Measurements from ENCODE around the gene SAMD14.

The SAMD14 gene

DNA sequence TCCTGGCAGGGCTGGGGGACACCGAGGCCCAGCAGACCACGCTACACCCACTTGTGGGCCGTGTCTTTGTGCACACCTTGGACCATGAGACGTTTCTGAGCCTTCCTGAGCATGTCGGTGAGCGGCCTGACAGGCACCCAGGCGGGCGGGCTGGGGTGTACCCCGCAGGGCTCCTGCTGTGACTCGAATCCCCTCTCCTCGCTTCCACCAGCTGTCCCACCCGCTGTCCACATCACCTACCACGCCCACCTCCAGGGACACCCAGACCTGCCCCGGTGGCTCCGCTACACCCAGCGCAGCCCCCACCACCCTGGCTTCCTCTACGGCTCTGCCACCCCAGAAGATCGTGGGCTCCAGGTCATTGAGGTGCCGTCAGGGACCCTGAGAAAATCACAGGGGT, 37.4 kb upstream of the SAMD14 start:
- H3K36me3 ChIP-seq (ENCODE audit: control insufficient read depth in 1 of 2, insufficient read depth in 2 of 2, low read depth in 1 of 2, low read length in 2 of 2) = peaks cover 0 to 4% of the 10 kb centered on the region in 2 experiments
- H3K4ac ChIP-seq (ENCODE audit: low read depth in 1 of 2, low read length in 2 of 2) = no peak overlapping the region
- H3K9me3 ChIP-seq (ENCODE audit: control insufficient read depth, low read length) = no peaks in the 10 kb centered on the region
- H2AK5ac ChIP-seq (ENCODE audit: low read length, severe bottlenecking) = no peak overlapping the region
- DNase-seq = no peak
- H3K4me1 ChIP-seq (ENCODE audit: control insufficient read depth, insufficient read depth, low read depth, low read length) = peaks cover 15% of the 10 kb centered on the region
- no peak overlapping the region for H4K91ac ChIP-seq (ENCODE audit: low read length)
- no peak overlapping the region for H3K4me2 ChIP-seq (ENCODE audit: low read length, poor library complexity, severe bottlenecking)
- peaks cover 3% of the 10 kb centered on the region for H3K79me1 ChIP-seq (replicated peaks; ENCODE audit: low read length, poor library complexity, severe bottlenecking)
- peak overlapping the region; percentile 68 for H2BK15ac ChIP-seq (ENCODE audit: low read depth, poor library complexity, severe bottlenecking)
- 91% methylated on average over 18 of the region's 19 CpGs for WGBS
- H3K14ac ChIP-seq (ENCODE audit: low read length in 2 of 2) = no peak overlapping the region
- H2BK12ac ChIP-seq (ENCODE audit: low read length in 2 of 2) = no peak overlapping the region
- H2AFZ ChIP-seq (ENCODE audit: low read depth, low read length) = no peak overlapping the region
- H3K27me3 ChIP-seq (ENCODE audit: control insufficient read depth in 1 of 2, insufficient read depth in 1 of 2, low read length in 2 of 2) = no peaks in the 10 kb centered on the region
- no peak overlapping the region for H2BK120ac ChIP-seq (ENCODE audit: low read depth, low read length)
- H3K4me3 ChIP-seq (ENCODE audit: insufficient read depth in 1 of 2, low read depth in 1 of 2, low read length in 2 of 2) = no peak overlapping the region
- H3K18ac ChIP-seq (ENCODE audit: low read depth in 1 of 2, low read length in 2 of 2) = no peak overlapping the region
- no peak overlapping the region for H2BK5ac ChIP-seq (ENCODE audit: low read depth, low read length, poor library complexity, severe bottlenecking)
- H3K9ac ChIP-seq (ENCODE audit: low read length) = no peak overlapping the region
- H3K23ac ChIP-seq (ENCODE audit: low read length in 2 of 2) = no peak overlapping the region
- H3K27ac ChIP-seq (ENCODE audit: low read length, poor library complexity, severe bottlenecking) = no peak overlapping the region
- no peak overlapping the region for H4K8ac ChIP-seq (ENCODE audit: low read length)

DNA sequence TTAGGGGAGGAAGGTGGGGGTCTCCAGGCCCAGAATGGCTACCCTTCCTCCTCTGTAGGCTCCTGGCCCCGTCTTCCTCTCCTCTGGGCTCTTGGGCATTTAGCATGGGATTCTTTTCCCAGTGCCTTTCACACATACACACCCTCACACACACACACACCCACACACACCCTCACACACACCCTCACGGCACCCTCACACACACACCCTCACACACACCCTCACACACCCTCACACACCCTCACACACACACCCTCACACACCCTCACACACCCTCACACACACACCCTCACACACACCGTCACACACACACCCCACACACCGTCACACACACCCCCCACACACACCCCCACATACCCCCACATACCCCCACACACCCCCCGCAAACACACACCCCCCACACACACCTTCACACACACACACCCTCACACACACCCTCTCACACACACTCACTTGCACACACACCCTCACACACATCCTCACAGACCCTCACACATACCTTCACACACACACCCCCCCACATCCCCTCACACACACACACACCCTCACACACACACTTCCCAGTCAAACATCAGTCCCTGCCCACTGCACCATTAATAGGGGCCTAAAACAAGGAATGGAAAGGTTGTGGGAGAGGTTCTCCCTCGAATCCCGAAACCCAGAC, 36.7 kb upstream of the SAMD14 start:
- Histone ChIP-seq H2BK15ac (ENCODE audit: low read depth, poor library complexity, severe bottlenecking) (peak overlapping the region; percentile 7), H3K4me2 (ENCODE audit: low read length, poor library complexity, severe bottlenecking) (no peak overlapping the region), H2BK5ac (ENCODE audit: low read depth, low read length, poor library complexity, severe bottlenecking) (no peak overlapping the region), H4K8ac (ENCODE audit: low read length) (no peak overlapping the region), H3K79me1 (replicated peaks; ENCODE audit: low read length, poor library complexity, severe bottlenecking) (no peaks in the 10 kb centered on the region), H2BK120ac (ENCODE audit: low read depth, low read length) (no peak overlapping the region), H2AK5ac (ENCODE audit: low read length, severe bottlenecking) (no peak overlapping the region), H2BK12ac (ENCODE audit: low read length in 2 of 2) (peak overlapping the region in 1 of 2 experiments; percentile 49), H3K36me3 (ENCODE audit: control insufficient read depth in 1 of 2, insufficient read depth in 2 of 2, low read depth in 1 of 2, low read length in 2 of 2) (no peaks in the 10 kb centered on the region), H3K27me3 (ENCODE audit: control insufficient read depth in 1 of 2, insufficient read depth in 1 of 2, low read length in 2 of 2) (no peaks in the 10 kb centered on the region), H3K4me3 (ENCODE audit: insufficient read depth in 1 of 2, low read depth in 1 of 2, low read length in 2 of 2) (peak overlapping the region in 1 of 2 experiments; percentile 38), H3K27ac (ENCODE audit: low read length, poor library complexity, severe bottlenecking) (no peak overlapping the region), H3K9me3 (ENCODE audit: control insufficient read depth, low read length) (no peaks in the 10 kb centered on the region), H3K9ac (ENCODE audit: low read length) (peak overlapping the region; percentile 76), H3K4ac (ENCODE audit: low read depth in 1 of 2, low read length in 2 of 2) (no peak overlapping the region), H4K91ac (ENCODE audit: low read length) (no peak overlapping the region), H2AFZ (ENCODE audit: low read depth, low read length) (no peak overlapping the region), H3K23ac (ENCODE audit: low read length in 2 of 2) (no peak overlapping the region), H3K4me1 (ENCODE audit: control insufficient read depth, insufficient read depth, low read depth, low read length) (peaks cover 13% of the 10 kb centered on the region), H3K14ac (ENCODE audit: low read length in 2 of 2) (no peak overlapping the region), H3K18ac (ENCODE audit: low read depth in 1 of 2, low read length in 2 of 2) (peak overlapping the region in 1 of 2 experiments; percentile 8)
- WGBS = 84% methylated on average over 6 of the region's 7 CpGs
- no peak for DNase-seq

DNA sequence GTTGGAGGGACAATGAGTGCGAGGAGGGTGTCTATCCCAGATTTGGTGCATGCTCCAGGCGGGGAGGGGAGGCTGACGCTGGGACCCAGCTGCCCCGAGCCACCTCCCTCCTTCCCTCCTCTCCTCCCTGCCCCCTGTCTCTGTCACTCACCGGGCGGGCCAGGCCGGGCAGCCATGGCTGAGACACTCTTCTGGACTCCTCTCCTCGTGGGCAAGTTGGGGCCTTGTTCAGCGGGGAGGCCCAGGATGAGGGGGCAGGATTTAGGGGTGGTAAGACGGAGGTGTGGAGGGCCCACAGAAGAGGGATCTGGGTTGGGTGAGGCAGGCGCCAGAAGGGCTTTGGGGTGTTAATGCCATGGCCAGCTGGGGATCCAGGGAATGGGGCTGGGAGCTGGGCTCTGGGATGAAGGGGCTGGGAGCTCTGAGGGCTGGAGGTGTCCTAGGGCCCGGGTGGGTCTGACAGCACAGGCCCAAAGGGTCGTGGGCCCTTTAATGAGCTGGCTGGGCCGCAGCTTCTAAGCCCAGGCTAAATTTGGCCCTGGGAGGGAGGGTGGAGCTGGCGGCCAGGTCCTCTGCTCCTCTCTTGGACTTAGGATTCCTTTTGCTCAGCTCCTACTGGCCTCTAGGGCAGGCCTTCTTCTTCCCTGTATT, 36.0 kb upstream of the SAMD14 start, which contains the start of gene SGCA:
Gene SGCA (plus strand): TSS at position 139 of the 651 bp plus-strand sequence. CDS start 36 bp downstream, at position 175.
- 66% methylated on average over 12 of the region's 15 CpGs for WGBS
- Histone ChIP-seq H2BK120ac (ENCODE audit: low read depth, low read length) (no peak within 1 kb of the TSS), H3K9me3 (ENCODE audit: control insufficient read depth, low read length) (no peaks in the 10 kb centered on the region), H4K8ac (ENCODE audit: low read length) (no peak within 1 kb of the TSS), H2BK15ac (ENCODE audit: low read depth, poor library complexity, severe bottlenecking) (peak within 1 kb of the TSS; percentile 56), H3K4ac (ENCODE audit: low read depth in 1 of 2, low read length in 2 of 2) (peak within 1 kb of the TSS in 1 of 2 experiments; percentile 8), H2BK12ac (ENCODE audit: low read length in 2 of 2) (peak within 1 kb of the TSS in 1 of 2 experiments; percentile 58), H3K14ac (ENCODE audit: low read length in 2 of 2) (no peak within 1 kb of the TSS), H3K27me3 (ENCODE audit: control insufficient read depth in 1 of 2, insufficient read depth in 1 of 2, low read length in 2 of 2) (no peaks in the 10 kb centered on the region), H2AK5ac (ENCODE audit: low read length, severe bottlenecking) (peak within 1 kb of the TSS; percentile 19), H3K4me2 (ENCODE audit: low read length, poor library complexity, severe bottlenecking) (no peak within 1 kb of the TSS), H2BK5ac (ENCODE audit: low read depth, low read length, poor library complexity, severe bottlenecking) (no peak within 1 kb of the TSS), H4K91ac (ENCODE audit: low read length) (peak within 1 kb of the TSS; percentile 41), H3K79me1 (replicated peaks; ENCODE audit: low read length, poor library complexity, severe bottlenecking) (no peaks in the 10 kb centered on the region), H2AFZ (ENCODE audit: low read depth, low read length) (no peak within 1 kb of the TSS), H3K9ac (ENCODE audit: low read length) (peak within 1 kb of the TSS; percentile 76), H3K18ac (ENCODE audit: low read depth in 1 of 2, low read length in 2 of 2) (peak within 1 kb of the TSS in 1 of 2 experiments; percentile 8), H3K36me3 (ENCODE audit: control insufficient read depth in 1 of 2, insufficient read depth in 2 of 2, low read depth in 1 of 2, low read length in 2 of 2) (no peaks in the 10 kb centered on the region), H3K27ac (ENCODE audit: low read length, poor library complexity, severe bottlenecking) (no peak within 1 kb of the TSS), H3K4me3 (ENCODE audit: insufficient read depth in 1 of 2, low read depth in 1 of 2, low read length in 2 of 2) (peak within 1 kb of the TSS; percentile 27 to 38), H3K23ac (ENCODE audit: low read length in 2 of 2) (no peak within 1 kb of the TSS), H3K4me1 (ENCODE audit: control insufficient read depth, insufficient read depth, low read depth, low read length) (peaks cover 13% of the 10 kb centered on the region)
- no peak for DNase-seq

DNA sequence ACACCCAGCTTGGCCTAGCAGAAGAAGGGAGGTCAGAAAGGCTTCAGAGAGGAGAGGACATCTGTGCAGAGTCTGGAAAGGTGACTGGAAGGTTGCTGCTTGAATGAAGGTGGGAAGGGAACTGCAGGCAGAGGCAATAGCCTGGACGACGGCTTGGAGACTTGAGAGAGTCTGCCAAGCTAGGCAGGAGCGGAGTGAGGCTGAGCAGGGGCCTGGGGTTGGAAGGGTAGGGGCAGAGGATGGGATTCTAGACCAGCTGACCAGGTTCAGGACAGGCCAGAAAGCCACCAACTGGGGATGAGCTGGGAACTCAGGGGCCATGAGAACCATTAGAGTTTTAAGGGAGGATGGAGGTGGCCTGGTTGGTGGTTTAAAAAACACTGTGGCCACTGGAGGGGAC, 35.5 kb upstream of the SAMD14 start:
- no peak overlapping the region for H3K4me2 ChIP-seq (ENCODE audit: low read length, poor library complexity, severe bottlenecking)
- H3K18ac ChIP-seq (ENCODE audit: low read depth in 1 of 2, low read length in 2 of 2) = no peak overlapping the region
- peak overlapping the region; percentile 76 for H3K9ac ChIP-seq (ENCODE audit: low read length)
- no peak overlapping the region for H2BK15ac ChIP-seq (ENCODE audit: low read depth, poor library complexity, severe bottlenecking)
- no peak for DNase-seq
- peak overlapping the region; percentile 21 for H4K91ac ChIP-seq (ENCODE audit: low read length)
- H2BK12ac ChIP-seq (ENCODE audit: low read length in 2 of 2) = peak overlapping the region in 1 of 2 experiments; percentile 37
- no peak overlapping the region for H4K8ac ChIP-seq (ENCODE audit: low read length)
- no peak overlapping the region for H2BK120ac ChIP-seq (ENCODE audit: low read depth, low read length)
- H3K14ac ChIP-seq (ENCODE audit: low read length in 2 of 2) = no peak overlapping the region
- no peaks in the 10 kb centered on the region for H3K27me3 ChIP-seq (ENCODE audit: control insufficient read depth in 1 of 2, insufficient read depth in 1 of 2, low read length in 2 of 2)
- no peaks in the 10 kb centered on the region for H3K9me3 ChIP-seq (ENCODE audit: control insufficient read depth, low read length)
- H3K23ac ChIP-seq (ENCODE audit: low read length in 2 of 2) = no peak overlapping the region
- H2BK5ac ChIP-seq (ENCODE audit: low read depth, low read length, poor library complexity, severe bottlenecking) = no peak overlapping the region
- H3K4ac ChIP-seq (ENCODE audit: low read depth in 1 of 2, low read length in 2 of 2) = peak overlapping the region in 1 of 2 experiments; percentile 8
- H2AK5ac ChIP-seq (ENCODE audit: low read length, severe bottlenecking) = peak overlapping the region; percentile 19
- H3K79me1 ChIP-seq (replicated peaks; ENCODE audit: low read length, poor library complexity, severe bottlenecking) = no peaks in the 10 kb centered on the region
- H3K4me3 ChIP-seq (ENCODE audit: insufficient read depth in 1 of 2, low read depth in 1 of 2, low read length in 2 of 2) = peak overlapping the region in 1 of 2 experiments; percentile 27
- WGBS = 84% methylated on average over 3 of the region's 3 CpGs
- H3K36me3 ChIP-seq (ENCODE audit: control insufficient read depth in 1 of 2, insufficient read depth in 2 of 2, low read depth in 1 of 2, low read length in 2 of 2) = no peaks in the 10 kb centered on the region
- H3K27ac ChIP-seq (ENCODE audit: low read length, poor library complexity, severe bottlenecking) = no peak overlapping the region
- H2AFZ ChIP-seq (ENCODE audit: low read depth, low read length) = no peak overlapping the region
- H3K4me1 ChIP-seq (ENCODE audit: control insufficient read depth, insufficient read depth, low read depth, low read length) = peaks cover 17% of the 10 kb centered on the region

All from mesenchymal stem cell (in vitro differentiated cells and primary cell).